SU-DHL-6 (cell line): Measurements from ENCODE around the gene BIK.

Source experiments
- H2AFZ ChIP-seq: fragments of 200-600 bp; sonication (generic); 2 replicates; pipeline ENCODE4 v1.6.1; 2014; ENCODE audit warnings: low read depth, mild to moderate bottlenecking, moderate library complexity, mixed read lengths, antibody characterized with exemption, low read length; ENCODE audit not compliant: severe bottlenecking
- H3F3A ChIP-seq: fragments of 200-600 bp; shearing (Covaris generic); 2 replicates; pipeline ENCODE4 v1.6.0; 2016; ENCODE audit warnings: antibody characterized with exemption, mild to moderate bottlenecking; ENCODE audit not compliant: insufficient read depth
- H3K27ac ChIP-seq: fragments of 200-600 bp; sonication (generic); 2 replicates; pipeline ENCODE4 v1.5.1; 2016; ENCODE audit warnings: low read depth, mild to moderate bottlenecking, low read length, moderate library complexity, mixed read lengths
- H3K27me3 ChIP-seq: fragments of 200-600 bp; sonication (generic), shearing (Covaris generic); 2 replicates; pipeline ENCODE4 v1.6.0; 2014; ENCODE audit warnings: mild to moderate bottlenecking, low read length
- H3K36me3 ChIP-seq: fragments of 200-600 bp; sonication (generic); 2 replicates; pipeline ENCODE4 v1.6.1; 2014; ENCODE audit warnings: mild to moderate bottlenecking, low read length, mixed read lengths
- H3K4me2 ChIP-seq: fragments of 300-600, 200-600 bp; shearing (Covaris generic), sonication (generic); 2 replicates; pipeline ENCODE4 v1.6.0; 2014; ENCODE audit warnings: low read length, low read depth, mild to moderate bottlenecking; ENCODE audit not compliant: poor library complexity, severe bottlenecking
- H3K4me3 ChIP-seq: fragments of 200-600 bp; sonication (generic); 2 replicates; pipeline ENCODE4 v1.5.1; 2014; ENCODE audit warnings: antibody characterized with exemption, low read length, mild to moderate bottlenecking, mixed read lengths; ENCODE audit not compliant: insufficient read depth, poor library complexity, severe bottlenecking
- H3K79me2 ChIP-seq: fragments of 200-600 bp; sonication (generic); 2 replicates; pipeline ENCODE4 v1.6.1; 2014; ENCODE audit warnings: mild to moderate bottlenecking, low read length, moderate library complexity; ENCODE audit not compliant: insufficient read depth
- H3K9ac ChIP-seq: fragments of 200-600 bp; sonication (generic); 2 replicates; pipeline ENCODE4 v1.7.0; 2014; ENCODE audit warnings: mild to moderate bottlenecking, low read length
- H3K9me2 ChIP-seq: fragments of 200-600 bp; sonication (generic); replicated peaks from 2 replicates; pipeline ENCODE4 v1.6.1; 2014; ENCODE audit warnings: low read length; ENCODE audit not compliant: insufficient read depth
- H3K9me3 ChIP-seq: fragments of 200-600 bp; sonication (generic); 2 replicates; pipeline ENCODE4 v1.6.1; 2014; ENCODE audit warnings: low read length, mixed read lengths; ENCODE audit not compliant: insufficient read depth
- H4K20me1 ChIP-seq: fragments of 200-600 bp; sonication (generic); 2 replicates; pipeline ENCODE4 v1.6.1; 2014; ENCODE audit warnings: low read depth, mild to moderate bottlenecking, antibody characterized with exemption, low read length, moderate library complexity, mixed read lengths
- EZH2phosphoT487 ChIP-seq: fragments of 200-600 bp; sonication (generic), shearing (Covaris generic); conservative IDR thresholded peaks from 2 replicates; pipeline ENCODE4 v1.6.1; 2018; ENCODE audit warnings: mild to moderate bottlenecking, antibody characterized with exemption, low read length, moderate library complexity, mixed read lengths
- TF ChIP-seq, protein P1 (sequence below): fragments of 200-600 bp; sonication (generic); IDR thresholded peaks from one replicate; pipeline ENCODE4 v1.5.1; 2017; ENCODE audit warnings: antibody characterized with exemption, mild to moderate bottlenecking, low read length, moderate library complexity; ENCODE audit not compliant: insufficient read depth, poor library complexity, severe bottlenecking

The BIK gene

DNA sequence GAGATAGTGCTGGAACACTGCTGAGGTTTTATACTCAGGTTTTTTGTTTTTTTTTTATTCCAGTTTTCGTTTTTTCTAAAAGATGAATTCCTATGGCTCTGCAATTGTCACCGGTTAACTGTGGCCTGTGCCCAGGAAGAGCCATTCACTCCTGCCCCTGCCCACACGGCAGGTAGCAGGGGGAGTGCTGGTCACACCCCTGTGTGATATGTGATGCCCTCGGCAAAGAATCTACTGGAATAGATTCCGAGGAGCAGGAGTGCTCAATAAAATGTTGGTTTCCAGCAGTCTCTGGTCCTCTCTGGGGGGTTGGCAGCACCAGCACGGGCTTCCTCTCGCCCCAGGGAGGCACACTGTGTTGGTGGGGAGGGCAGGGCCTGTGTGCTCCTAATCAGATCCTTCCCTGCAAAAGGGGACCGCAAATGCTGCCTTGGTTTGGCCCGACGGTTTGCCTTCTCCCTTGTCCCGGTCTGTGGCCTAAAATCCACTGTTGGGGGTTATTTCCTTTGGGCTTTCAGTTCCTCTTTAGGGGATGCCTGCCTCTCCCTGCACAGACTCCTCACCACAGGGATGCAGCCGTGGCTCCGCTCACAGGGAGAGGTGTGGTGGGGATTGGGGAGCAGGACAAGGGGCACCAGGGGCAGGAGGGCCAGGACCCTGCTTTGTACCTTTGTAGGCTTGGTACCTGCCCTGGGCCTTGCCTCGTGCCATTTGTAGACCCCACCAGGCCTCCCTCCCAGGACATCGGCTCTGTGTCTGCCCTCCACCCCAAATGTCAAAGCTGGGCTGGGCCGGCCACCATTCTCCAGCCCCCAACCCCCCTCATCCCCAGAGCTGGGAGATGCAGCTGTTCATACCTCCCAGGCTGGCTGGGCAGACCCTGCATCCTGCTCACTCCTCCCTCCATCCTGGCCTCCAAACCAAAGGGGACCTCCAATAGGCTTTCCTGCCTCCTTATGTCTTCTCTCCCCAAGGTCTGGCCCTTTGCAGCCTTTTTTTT lies 19.2 kb downstream of the BIK start:
- Histone ChIP-seq H2AFZ (no peak overlapping the region), H3K9me3 (no peaks in the 10 kb centered on the region), H3K36me3 (no peaks in the 10 kb centered on the region), H3K27me3 (no peaks in the 10 kb centered on the region), H3K9ac (no peak overlapping the region), H3K27ac (no peak overlapping the region), H3K4me3 (no peak overlapping the region), H3K9me2 (no peaks in the 10 kb centered on the region), H4K20me1 (no peaks in the 10 kb centered on the region), H3K79me2 (no peaks in the 10 kb centered on the region), H3K4me2 (no peak overlapping the region), H3F3A (no peaks in the 10 kb centered on the region)
- no peak for TF ChIP-seq EZH2phosphoT487

DNA sequence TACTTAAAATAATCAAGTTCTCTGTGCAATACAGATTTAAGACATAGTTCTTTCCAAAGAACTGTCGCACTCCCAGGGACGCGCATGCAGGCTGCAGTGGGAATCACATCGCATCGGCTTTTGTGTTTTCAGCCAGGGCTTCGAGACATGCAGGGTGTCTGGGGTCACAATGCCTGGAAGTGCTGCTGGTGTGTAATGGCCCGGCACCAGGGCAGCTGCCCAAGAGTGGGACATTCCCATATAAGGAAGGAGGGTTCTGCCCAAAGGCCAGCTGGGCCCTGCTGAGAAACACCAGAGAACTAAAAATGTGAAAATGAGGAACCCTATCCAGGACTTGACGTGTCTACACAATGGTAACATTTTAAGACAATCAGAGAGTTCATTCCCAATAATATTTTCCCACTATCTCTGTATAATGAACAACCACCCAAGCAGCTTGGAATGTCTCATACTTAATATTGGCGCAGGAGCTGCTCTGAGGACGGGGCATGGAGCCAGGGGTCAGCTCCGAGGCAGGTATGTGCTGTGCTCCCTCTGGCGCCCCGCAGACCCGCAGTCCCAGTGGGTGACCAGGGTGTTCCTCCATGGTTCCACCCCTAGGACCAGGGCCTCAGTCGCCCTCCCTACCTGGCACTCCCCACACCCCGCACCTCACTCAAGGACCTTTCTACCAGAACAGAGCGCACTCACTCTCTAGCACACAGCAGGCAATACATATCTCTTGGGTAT lies 21.4 kb downstream of the BIK start:
- TF ChIP-seq EZH2phosphoT487 = no peak
- TF ChIP-seq, protein P1, sequence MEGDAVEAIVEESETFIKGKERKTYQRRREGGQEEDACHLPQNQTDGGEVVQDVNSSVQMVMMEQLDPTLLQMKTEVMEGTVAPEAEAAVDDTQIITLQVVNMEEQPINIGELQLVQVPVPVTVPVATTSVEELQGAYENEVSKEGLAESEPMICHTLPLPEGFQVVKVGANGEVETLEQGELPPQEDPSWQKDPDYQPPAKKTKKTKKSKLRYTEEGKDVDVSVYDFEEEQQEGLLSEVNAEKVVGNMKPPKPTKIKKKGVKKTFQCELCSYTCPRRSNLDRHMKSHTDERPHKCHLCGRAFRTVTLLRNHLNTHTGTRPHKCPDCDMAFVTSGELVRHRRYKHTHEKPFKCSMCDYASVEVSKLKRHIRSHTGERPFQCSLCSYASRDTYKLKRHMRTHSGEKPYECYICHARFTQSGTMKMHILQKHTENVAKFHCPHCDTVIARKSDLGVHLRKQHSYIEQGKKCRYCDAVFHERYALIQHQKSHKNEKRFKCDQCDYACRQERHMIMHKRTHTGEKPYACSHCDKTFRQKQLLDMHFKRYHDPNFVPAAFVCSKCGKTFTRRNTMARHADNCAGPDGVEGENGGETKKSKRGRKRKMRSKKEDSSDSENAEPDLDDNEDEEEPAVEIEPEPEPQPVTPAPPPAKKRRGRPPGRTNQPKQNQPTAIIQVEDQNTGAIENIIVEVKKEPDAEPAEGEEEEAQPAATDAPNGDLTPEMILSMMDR = no peak
- H3K4me2 ChIP-seq = no peak overlapping the region
- H3K36me3 ChIP-seq = no peaks in the 10 kb centered on the region
- no peaks in the 10 kb centered on the region for H3K27me3 ChIP-seq
- no peak overlapping the region for H3K9ac ChIP-seq
- no peaks in the 10 kb centered on the region for H3K79me2 ChIP-seq
- H3K4me3 ChIP-seq = no peak overlapping the region
- H3K27ac ChIP-seq = no peak overlapping the region
- H3K9me2 ChIP-seq = no peaks in the 10 kb centered on the region
- no peaks in the 10 kb centered on the region for H3K9me3 ChIP-seq
- H4K20me1 ChIP-seq = no peaks in the 10 kb centered on the region
- H2AFZ ChIP-seq = no peak overlapping the region
- H3F3A ChIP-seq = no peaks in the 10 kb centered on the region

DNA sequence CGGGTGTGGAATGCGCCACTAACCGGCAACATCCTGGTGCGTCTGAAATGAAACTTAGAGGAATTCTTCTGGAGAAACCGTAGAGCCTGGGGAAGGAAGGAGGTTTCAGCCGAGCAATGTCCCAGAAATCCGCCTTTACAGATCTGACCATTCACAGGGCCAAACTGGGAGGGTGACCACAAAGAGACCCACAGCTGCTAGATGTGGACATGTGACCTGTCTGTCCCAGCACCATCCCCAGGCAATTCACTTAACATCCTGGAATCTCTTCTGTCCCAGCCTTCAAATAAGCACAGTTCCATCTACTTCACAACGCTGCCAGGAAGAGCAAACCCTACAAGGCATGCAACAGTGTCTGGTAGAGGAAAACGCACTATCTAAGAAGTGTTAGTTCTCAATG lies 22.9 kb downstream of the BIK start:
- Histone ChIP-seq H2AFZ (no peak overlapping the region), H4K20me1 (no peaks in the 10 kb centered on the region), H3K27ac (no peak overlapping the region), H3K27me3 (no peaks in the 10 kb centered on the region), H3K4me3 (no peak overlapping the region), H3K79me2 (no peaks in the 10 kb centered on the region), H3K9me2 (no peaks in the 10 kb centered on the region), H3K9me3 (no peaks in the 10 kb centered on the region), H3F3A (no peaks in the 10 kb centered on the region), H3K4me2 (no peak overlapping the region), H3K9ac (no peak overlapping the region), H3K36me3 (no peaks in the 10 kb centered on the region)
- TF ChIP-seq, protein P1 = no peak
- TF ChIP-seq EZH2phosphoT487 = no peak
